Measurements from ENCODE around the gene RHBDL1. TPM values are rescaled to one million over a fixed set of nuclear protein-coding genes. Genes with fewer than 3 reads are reported as not detected.
A peak's percentile ranks its signal among the peaks of the same experiment; 100 is the strongest.

The RHBDL1 gene
- total RNA-seq, 2 experiments from 2014 or later = 0.49 to 0.72 TPM

GRCh38 chr16:717450-718245 lies 42.2 kb downstream of the RHBDL1 start:
- H3K4me3 Mint-ChIP-seq = no peak overlapping the region
- peaks cover 20% of the 10 kb centered on the region for H3K4me1 Mint-ChIP-seq
- peaks cover 9% of the 10 kb centered on the region for H3K27me3 Mint-ChIP-seq
- H3K36me3 Mint-ChIP-seq = no peaks in the 10 kb centered on the region
- no peak for DNase-seq
- H3K27ac Mint-ChIP-seq = no peak overlapping the region
- H3K9me3 Mint-ChIP-seq = no peaks in the 10 kb centered on the region

- Mint-ChIP-seq H3K36me3 (no peaks in the 10 kb centered on the region), H3K27ac (no peak overlapping the region), H3K4me3 (no peak overlapping the region), H3K27me3 (peaks cover 4% of the 10 kb centered on the region), H3K4me1 (peaks cover 20% of the 10 kb centered on the region), H3K9me3 (no peaks in the 10 kb centered on the region)
- no peak for DNase-seq
Observed at GRCh38 chr16:718389-718788, 42.9 kb downstream of the RHBDL1 start.

- Mint-ChIP-seq H3K9me3 (no peaks in the 10 kb centered on the region), H3K27me3 (peaks cover 3% of the 10 kb centered on the region), H3K27ac (peak overlapping the region; percentile 62), H3K36me3 (no peaks in the 10 kb centered on the region), H3K4me3 (peak overlapping the region; percentile 68), H3K4me1 (peaks cover 20% of the 10 kb centered on the region)
- no peak for DNase-seq
Observed at GRCh38 chr16:718922-719321, 43.5 kb downstream of the RHBDL1 start.

DNA sequence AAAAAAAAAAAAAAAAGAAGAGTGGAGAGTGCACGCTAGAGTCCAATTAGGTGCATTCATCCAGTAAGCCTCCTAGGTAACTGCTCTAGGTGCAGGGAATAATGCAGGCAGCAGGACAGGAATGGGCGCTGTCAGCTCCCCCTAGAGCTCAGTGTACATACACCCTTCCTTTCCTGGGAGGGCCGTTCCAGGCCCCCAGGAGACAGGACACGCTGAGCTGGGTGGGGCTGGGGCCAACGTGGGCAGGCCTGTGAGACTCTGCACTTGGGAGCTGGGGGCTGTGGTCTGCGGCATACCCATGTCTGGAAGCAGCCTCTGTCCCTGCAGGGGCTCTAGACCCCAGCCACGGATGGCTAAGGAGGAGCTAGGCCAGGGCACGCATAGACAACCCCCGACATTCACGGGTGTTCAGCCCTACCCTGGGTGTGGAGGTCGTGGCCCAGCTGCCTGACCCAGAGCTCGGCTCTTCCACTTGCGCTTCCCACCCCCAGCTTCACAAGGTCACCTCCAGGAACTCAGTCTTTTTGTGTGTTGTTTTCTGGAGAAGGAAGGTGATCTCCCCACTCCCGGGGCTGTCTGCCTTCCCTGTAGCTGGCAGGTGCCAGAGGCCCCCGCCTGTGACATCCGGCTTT lies 44.5 kb downstream of the RHBDL1 start:
- H3K36me3 Mint-ChIP-seq = no peaks in the 10 kb centered on the region
- H3K27ac Mint-ChIP-seq = peak overlapping the region; percentile 84
- no peaks in the 10 kb centered on the region for H3K9me3 Mint-ChIP-seq
- H3K4me3 Mint-ChIP-seq = peak overlapping the region; percentile 87
- DNase-seq = peak; percentile 42
- no peaks in the 10 kb centered on the region for H3K27me3 Mint-ChIP-seq
- peaks cover 17% of the 10 kb centered on the region for H3K4me1 Mint-ChIP-seq

- H3K36me3 Mint-ChIP-seq = no peaks in the 10 kb centered on the region
- DNase-seq = peak; percentile 76
- no peaks in the 10 kb centered on the region for H3K9me3 Mint-ChIP-seq
- peak overlapping the region; percentile 87 for H3K4me3 Mint-ChIP-seq
- peak overlapping the region; percentile 84 for H3K27ac Mint-ChIP-seq
- H3K4me1 Mint-ChIP-seq = peaks cover 17% of the 10 kb centered on the region
- H3K27me3 Mint-ChIP-seq = no peaks in the 10 kb centered on the region
Observed at GRCh38 chr16:720447-720989, 45.0 kb downstream of the RHBDL1 start.

DNA sequence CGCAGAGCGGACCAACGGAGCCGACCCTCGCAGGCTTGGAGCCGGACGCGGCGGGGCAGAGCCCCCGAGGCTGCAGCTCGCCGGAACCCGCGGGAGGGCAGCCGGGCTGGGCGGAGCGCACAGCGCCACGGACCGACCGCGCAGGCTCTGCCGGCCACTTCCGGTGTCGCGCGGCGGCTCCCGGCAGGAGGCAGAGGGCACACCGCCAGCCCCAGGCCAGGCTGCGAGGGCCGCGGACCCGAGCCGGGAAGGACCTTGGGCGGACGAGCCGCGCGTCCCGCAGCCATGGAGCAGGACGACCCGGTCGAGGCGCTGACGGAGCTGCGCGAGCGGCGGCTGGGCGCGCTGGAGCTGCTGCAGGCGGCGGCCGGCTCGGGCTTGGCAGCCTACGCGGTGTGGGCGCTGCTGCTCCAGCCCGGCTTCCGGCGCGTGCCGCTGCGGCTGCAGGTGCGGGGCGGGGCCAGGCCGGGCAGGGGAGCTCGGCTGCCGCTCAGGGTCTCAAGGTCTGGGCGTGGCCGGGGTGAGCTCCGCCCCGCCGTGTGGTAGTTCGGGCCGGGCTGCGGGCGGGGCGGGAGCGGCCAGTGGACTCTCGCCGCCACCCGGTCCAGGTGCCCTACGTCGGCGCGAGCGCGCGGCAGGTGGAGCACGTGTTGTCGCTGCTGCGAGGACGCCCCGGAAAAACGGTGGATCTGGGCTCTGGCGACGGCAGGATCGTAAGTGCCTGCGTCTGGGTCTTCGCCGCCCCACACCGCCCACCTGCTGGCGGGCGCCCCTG lies 45.7 kb downstream of the RHBDL1 start, which contains the start of gene ANTKMT:
Gene ANTKMT, plus strand, starts transcription at position 157 of the 775 bp plus-strand sequence. Its CDS starts 129 bp downstream, at position 286.
- Mint-ChIP-seq H3K27ac (peak within 1 kb of the TSS; percentile 84), H3K27me3 (no peaks in the 10 kb centered on the region), H3K4me3 (peak within 1 kb of the TSS; percentile 87), H3K36me3 (no peaks in the 10 kb centered on the region), H3K4me1 (peaks cover 17% of the 10 kb centered on the region), H3K9me3 (no peaks in the 10 kb centered on the region)
- peak; percentile 92 for DNase-seq

- no peaks in the 10 kb centered on the region for H3K9me3 Mint-ChIP-seq
- no peak overlapping the region for H3K27ac Mint-ChIP-seq
- DNase-seq = peak; percentile 48
- peak overlapping the region; percentile 60 for H3K4me3 Mint-ChIP-seq
- H3K36me3 Mint-ChIP-seq = no peaks in the 10 kb centered on the region
- H3K27me3 Mint-ChIP-seq = no peaks in the 10 kb centered on the region
- H3K4me1 Mint-ChIP-seq = peaks cover 20% of the 10 kb centered on the region
Observed at GRCh38 chr16:721765-722540, 46.5 kb downstream of the RHBDL1 start.

- Mint-ChIP-seq H3K4me3 (peak overlapping the region; percentile 22), H3K36me3 (no peaks in the 10 kb centered on the region), H3K27me3 (no peaks in the 10 kb centered on the region), H3K4me1 (peaks cover 20% of the 10 kb centered on the region), H3K9me3 (no peaks in the 10 kb centered on the region), H3K27ac (no peak overlapping the region)
- no peak for DNase-seq
Observed at GRCh38 chr16:722835-723633, 47.6 kb downstream of the RHBDL1 start.

DNA sequence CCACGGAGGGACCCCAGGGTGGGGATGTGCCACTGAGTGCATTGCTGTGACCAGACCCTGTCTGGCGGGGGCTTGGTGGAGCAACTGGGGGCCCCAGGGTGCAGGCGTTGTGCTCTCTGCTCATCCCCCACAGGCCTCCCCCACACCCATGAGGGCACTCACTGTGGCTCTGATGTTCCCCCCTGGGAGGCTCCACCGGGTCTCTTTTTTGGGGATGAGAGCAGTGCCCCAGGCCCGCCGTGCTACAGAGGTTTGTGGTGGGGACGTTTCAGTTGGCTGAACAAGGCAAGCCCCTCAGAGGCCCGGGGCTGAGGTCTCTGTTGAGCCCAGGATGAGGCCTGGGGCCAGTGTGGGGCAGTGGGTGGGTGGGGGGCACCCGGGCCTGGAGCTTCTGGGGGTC lies 48.2 kb downstream of the RHBDL1 start:
- Mint-ChIP-seq H3K4me3 (no peak overlapping the region), H3K36me3 (no peaks in the 10 kb centered on the region), H3K27me3 (no peaks in the 10 kb centered on the region), H3K4me1 (peaks cover 16% of the 10 kb centered on the region), H3K27ac (no peak overlapping the region), H3K9me3 (no peaks in the 10 kb centered on the region)
- no peak for DNase-seq

DNA sequence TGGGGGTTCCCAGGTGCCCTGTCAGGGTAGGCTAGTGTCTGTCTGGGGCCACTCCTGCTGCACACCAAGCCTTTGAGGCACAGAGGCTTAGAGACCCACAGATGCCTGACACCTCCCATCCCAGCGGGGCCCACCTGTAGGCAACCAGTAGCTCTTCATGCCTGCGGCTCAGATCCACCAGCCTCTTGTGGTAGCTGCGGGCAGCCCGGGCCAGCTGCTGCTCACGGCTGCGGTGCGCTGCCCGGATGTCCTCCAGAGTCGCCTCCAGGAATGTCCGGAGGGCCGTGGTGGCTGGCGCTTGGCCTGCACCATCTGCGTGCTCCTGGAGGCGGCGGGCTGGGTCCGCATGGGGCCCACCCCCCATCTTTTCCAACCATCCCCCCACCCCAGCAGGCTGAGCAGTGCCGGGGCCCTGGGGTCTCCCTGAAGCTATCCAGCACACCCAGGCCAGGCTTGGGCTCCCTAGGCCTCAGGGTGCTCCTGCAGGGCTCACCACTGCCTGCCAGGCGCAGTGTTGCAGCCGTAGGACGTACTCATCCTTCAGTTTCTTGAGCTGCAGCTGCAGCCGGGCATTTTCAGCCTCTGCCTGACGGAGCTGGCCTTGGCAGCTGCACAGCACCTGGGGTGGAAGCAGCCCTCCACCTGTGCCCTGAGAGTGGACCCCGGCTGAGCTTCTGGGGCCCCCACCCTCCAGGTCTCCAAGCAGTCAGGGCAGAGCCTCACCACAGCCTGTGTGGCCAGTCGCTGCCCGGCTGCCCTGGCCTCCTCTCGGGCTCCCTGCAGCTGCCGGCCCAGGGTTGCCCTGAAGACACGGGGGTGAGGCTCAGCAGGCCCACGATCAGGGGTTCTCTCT lies 48.9 kb downstream of the RHBDL1 start:
- Mint-ChIP-seq H3K4me3 (no peak overlapping the region), H3K9me3 (no peaks in the 10 kb centered on the region), H3K27ac (no peak overlapping the region), H3K36me3 (no peaks in the 10 kb centered on the region), H3K27me3 (no peaks in the 10 kb centered on the region), H3K4me1 (peaks cover 9% of the 10 kb centered on the region)
- DNase-seq = no peak

GRCh38 chr16:725041-725376 lies 49.5 kb downstream of the RHBDL1 start:
- Mint-ChIP-seq H3K4me1 (peaks cover 8% of the 10 kb centered on the region), H3K36me3 (no peaks in the 10 kb centered on the region), H3K9me3 (no peaks in the 10 kb centered on the region), H3K27me3 (no peaks in the 10 kb centered on the region), H3K4me3 (no peak overlapping the region), H3K27ac (no peak overlapping the region)
- no peak for DNase-seq

DNA sequence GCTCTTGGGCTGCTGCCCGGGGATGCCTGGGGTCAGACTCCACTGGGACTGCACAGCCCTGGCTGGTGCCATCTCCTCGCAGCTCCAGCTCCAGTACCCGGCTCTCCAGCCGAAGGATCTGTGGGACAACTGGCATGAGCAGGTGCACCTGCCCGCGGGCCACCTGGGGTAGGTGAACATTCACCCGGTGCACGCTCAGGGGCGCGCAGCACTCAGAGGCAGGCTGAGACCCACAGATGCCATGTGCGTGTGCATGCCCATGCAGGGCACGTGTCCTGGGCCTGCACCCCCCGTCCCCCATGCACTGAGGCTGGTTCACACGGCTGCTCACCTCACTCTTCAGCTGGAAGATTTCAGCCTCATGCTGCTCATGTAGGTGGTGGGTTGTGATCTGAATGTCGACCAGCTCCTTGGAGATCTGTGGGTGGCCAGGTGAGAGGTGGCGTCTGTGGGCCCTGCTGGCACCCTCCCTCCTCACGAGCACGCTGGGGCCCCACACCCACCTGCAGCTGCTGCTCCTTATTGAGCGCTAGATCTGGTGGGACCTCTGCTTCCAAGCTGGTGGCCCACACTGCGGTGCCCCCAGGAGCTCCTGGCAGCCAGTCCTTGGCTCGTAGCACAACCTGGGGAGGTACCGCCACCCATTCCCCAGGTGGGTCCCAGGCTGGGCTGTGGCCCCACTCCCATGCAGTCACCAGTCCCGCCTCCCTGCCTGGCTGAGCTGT lies 50.2 kb downstream of the RHBDL1 start:
- Mint-ChIP-seq H3K27me3 (no peaks in the 10 kb centered on the region), H3K4me3 (no peak overlapping the region), H3K9me3 (no peaks in the 10 kb centered on the region), H3K4me1 (peaks cover 4% of the 10 kb centered on the region), H3K27ac (no peak overlapping the region), H3K36me3 (no peaks in the 10 kb centered on the region)
- no peak for DNase-seq

DNA sequence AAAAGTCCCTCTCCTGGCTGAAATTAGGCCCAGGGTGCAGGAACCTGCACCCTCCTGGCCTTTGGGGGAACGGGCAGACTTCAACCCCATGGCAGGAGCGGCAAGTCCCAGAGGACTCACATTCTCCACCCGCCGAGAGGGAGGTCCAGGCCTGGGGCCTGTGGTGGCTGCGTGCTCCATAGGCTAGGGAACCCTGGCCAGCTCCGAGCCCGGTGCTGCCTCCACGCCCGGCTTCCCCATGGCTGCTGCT lies 50.6 kb downstream of the RHBDL1 start:
- H3K9me3 Mint-ChIP-seq = no peaks in the 10 kb centered on the region
- no peaks in the 10 kb centered on the region for H3K36me3 Mint-ChIP-seq
- H3K4me1 Mint-ChIP-seq = peaks cover 3% of the 10 kb centered on the region
- DNase-seq = no peak
- H3K4me3 Mint-ChIP-seq = no peak overlapping the region
- H3K27me3 Mint-ChIP-seq = no peaks in the 10 kb centered on the region
- H3K27ac Mint-ChIP-seq = no peak overlapping the region

Measured in activated naive CD8-positive, alpha-beta T cell treated with anti-CD3 and anti-CD28 coated beads for 36 hours (primary cell).